ENCODE results near the gene PARVB.

PARVB gene

GRCh38 chr22:44119669-44120313 is 95.7 kb downstream of the PARVB start:
- WGBS, 2 experiments = 93% methylated on average over 23 of the region's 23 CpGs
- Histone ChIP-seq H3K27ac (ENCODE audit: insufficient read depth, low read depth, low read length, poor library complexity, severe bottlenecking) (no peak overlapping the region), H3K36me3 (ENCODE audit: control insufficient read depth, insufficient read depth, low read length) (no peaks in the 10 kb centered on the region), H3K4me1 (ENCODE audit: control insufficient read depth, insufficient read depth, low read length) (no peaks in the 10 kb centered on the region), H3K27me3 (ENCODE audit: control insufficient read depth, insufficient read depth, low read length, poor library complexity, severe bottlenecking) (no peaks in the 10 kb centered on the region), H3K9me3 (ENCODE audit: control insufficient read depth, low read length) (no peaks in the 10 kb centered on the region), H3K4me3 (ENCODE audit: insufficient read depth, low read depth, low read length) (no peak overlapping the region)

GRCh38 chr22:44120314-44120704 is 96.2 kb downstream of the PARVB start:
- WGBS, 2 experiments = 80 to 82% methylated on average over 8 of the region's 8 CpGs
- no peaks in the 10 kb centered on the region for H3K36me3 ChIP-seq (ENCODE audit: control insufficient read depth, insufficient read depth, low read length)
- H3K9me3 ChIP-seq (ENCODE audit: control insufficient read depth, low read length) = no peaks in the 10 kb centered on the region
- H3K27ac ChIP-seq (ENCODE audit: insufficient read depth, low read depth, low read length, poor library complexity, severe bottlenecking) = no peak overlapping the region
- no peak overlapping the region for H3K4me3 ChIP-seq (ENCODE audit: insufficient read depth, low read depth, low read length)
- H3K27me3 ChIP-seq (ENCODE audit: control insufficient read depth, insufficient read depth, low read length, poor library complexity, severe bottlenecking) = no peaks in the 10 kb centered on the region
- H3K4me1 ChIP-seq (ENCODE audit: control insufficient read depth, insufficient read depth, low read length) = no peaks in the 10 kb centered on the region

GRCh38 chr22:44125421-44125820 is 101.3 kb downstream of the PARVB start:
- H3K4me1 ChIP-seq (ENCODE audit: control insufficient read depth, insufficient read depth, low read length) = no peaks in the 10 kb centered on the region

GRCh38 chr22:44126807-44127206 is 102.7 kb downstream of the PARVB start:
- 91 to 93% methylated on average over 2 of the region's 2 CpGs for WGBS, 2 experiments
- H3K4me1 ChIP-seq (ENCODE audit: control insufficient read depth, insufficient read depth, low read length) = no peaks in the 10 kb centered on the region

More at GRCh38 chr22:44125421-44125820, 101.3 kb downstream of the PARVB start:
- no peak overlapping the region for H3K4me3 ChIP-seq (ENCODE audit: insufficient read depth, low read depth, low read length)
- no peaks in the 10 kb centered on the region for H3K9me3 ChIP-seq (ENCODE audit: control insufficient read depth, low read length)
- H3K27ac ChIP-seq (ENCODE audit: insufficient read depth, low read depth, low read length, poor library complexity, severe bottlenecking) = no peak overlapping the region
- H3K36me3 ChIP-seq (ENCODE audit: control insufficient read depth, insufficient read depth, low read length) = no peaks in the 10 kb centered on the region
- WGBS, 2 experiments = 82 to 84% methylated on average over 6 of the region's 6 CpGs
- H3K27me3 ChIP-seq (ENCODE audit: control insufficient read depth, insufficient read depth, low read length, poor library complexity, severe bottlenecking) = no peaks in the 10 kb centered on the region

DNA sequence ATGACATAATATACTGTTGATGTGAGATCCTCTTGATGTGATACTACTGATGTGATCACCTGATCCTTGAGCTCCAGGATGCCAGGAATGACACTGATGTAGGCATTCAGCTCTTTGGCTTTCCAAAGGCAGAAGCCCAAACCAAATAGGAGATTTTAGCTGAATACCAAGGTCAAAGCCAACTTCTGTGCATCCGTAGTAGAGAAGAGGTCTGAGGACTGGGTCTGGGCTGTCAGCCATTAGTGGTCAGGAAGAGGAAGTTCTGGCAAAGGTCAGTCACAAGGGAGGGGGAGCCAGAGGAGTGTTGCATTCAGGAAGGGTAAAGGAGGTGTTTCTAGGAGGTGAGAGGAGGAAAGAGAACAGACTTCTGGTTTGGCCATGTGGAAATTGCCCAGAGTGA is 103.3 kb downstream of the PARVB start:
- no peak overlapping the region for H3K27ac ChIP-seq (ENCODE audit: insufficient read depth, low read depth, low read length, poor library complexity, severe bottlenecking)
- H3K9me3 ChIP-seq (ENCODE audit: control insufficient read depth, low read length) = no peaks in the 10 kb centered on the region
- H3K27me3 ChIP-seq (ENCODE audit: control insufficient read depth, insufficient read depth, low read length, poor library complexity, severe bottlenecking) = no peaks in the 10 kb centered on the region
- H3K36me3 ChIP-seq (ENCODE audit: control insufficient read depth, insufficient read depth, low read length) = no peaks in the 10 kb centered on the region
- no peaks in the 10 kb centered on the region for H3K4me1 ChIP-seq (ENCODE audit: control insufficient read depth, insufficient read depth, low read length)
- H3K4me3 ChIP-seq (ENCODE audit: insufficient read depth, low read depth, low read length) = no peak overlapping the region
- 95 to 98% methylated on average over 1 of the region's 1 CpG for WGBS, 2 experiments

More at GRCh38 chr22:44126807-44127206, 102.7 kb downstream of the PARVB start:
- Histone ChIP-seq H3K27me3 (ENCODE audit: control insufficient read depth, insufficient read depth, low read length, poor library complexity, severe bottlenecking) (no peaks in the 10 kb centered on the region), H3K9me3 (ENCODE audit: control insufficient read depth, low read length) (no peaks in the 10 kb centered on the region), H3K4me3 (ENCODE audit: insufficient read depth, low read depth, low read length) (no peak overlapping the region), H3K27ac (ENCODE audit: insufficient read depth, low read depth, low read length, poor library complexity, severe bottlenecking) (no peak overlapping the region), H3K36me3 (ENCODE audit: control insufficient read depth, insufficient read depth, low read length) (no peaks in the 10 kb centered on the region)

- Histone ChIP-seq H3K27ac (ENCODE audit: insufficient read depth, low read depth, low read length, poor library complexity, severe bottlenecking) (no peak overlapping the region), H3K36me3 (ENCODE audit: control insufficient read depth, insufficient read depth, low read length) (no peaks in the 10 kb centered on the region), H3K9me3 (ENCODE audit: control insufficient read depth, low read length) (no peaks in the 10 kb centered on the region), H3K27me3 (ENCODE audit: control insufficient read depth, insufficient read depth, low read length, poor library complexity, severe bottlenecking) (no peaks in the 10 kb centered on the region), H3K4me3 (ENCODE audit: insufficient read depth, low read depth, low read length) (no peak overlapping the region), H3K4me1 (ENCODE audit: control insufficient read depth, insufficient read depth, low read length) (peaks cover 7% of the 10 kb centered on the region)
- WGBS, 2 experiments = 88 to 89% methylated on average over 19 of the region's 19 CpGs
Measured at GRCh38 chr22:44128958-44129618, 105.0 kb downstream of the PARVB start.

- Histone ChIP-seq H3K36me3 (ENCODE audit: control insufficient read depth, insufficient read depth, low read length) (no peaks in the 10 kb centered on the region), H3K27ac (ENCODE audit: insufficient read depth, low read depth, low read length, poor library complexity, severe bottlenecking) (no peak overlapping the region), H3K4me3 (ENCODE audit: insufficient read depth, low read depth, low read length) (no peak overlapping the region), H3K9me3 (ENCODE audit: control insufficient read depth, low read length) (no peaks in the 10 kb centered on the region), H3K4me1 (ENCODE audit: control insufficient read depth, insufficient read depth, low read length) (peaks cover 7% of the 10 kb centered on the region), H3K27me3 (ENCODE audit: control insufficient read depth, insufficient read depth, low read length, poor library complexity, severe bottlenecking) (no peaks in the 10 kb centered on the region)
- WGBS, 2 experiments = 87 to 90% methylated on average over 8 of the region's 8 CpGs
Measured at GRCh38 chr22:44129619-44129976, 105.5 kb downstream of the PARVB start.

- no peaks in the 10 kb centered on the region for H3K27me3 ChIP-seq (ENCODE audit: control insufficient read depth, insufficient read depth, low read length, poor library complexity, severe bottlenecking)
- H3K4me3 ChIP-seq (ENCODE audit: insufficient read depth, low read depth, low read length) = no peak overlapping the region
Measured at GRCh38 chr22:44130076-44130711, 106.1 kb downstream of the PARVB start.

DNA sequence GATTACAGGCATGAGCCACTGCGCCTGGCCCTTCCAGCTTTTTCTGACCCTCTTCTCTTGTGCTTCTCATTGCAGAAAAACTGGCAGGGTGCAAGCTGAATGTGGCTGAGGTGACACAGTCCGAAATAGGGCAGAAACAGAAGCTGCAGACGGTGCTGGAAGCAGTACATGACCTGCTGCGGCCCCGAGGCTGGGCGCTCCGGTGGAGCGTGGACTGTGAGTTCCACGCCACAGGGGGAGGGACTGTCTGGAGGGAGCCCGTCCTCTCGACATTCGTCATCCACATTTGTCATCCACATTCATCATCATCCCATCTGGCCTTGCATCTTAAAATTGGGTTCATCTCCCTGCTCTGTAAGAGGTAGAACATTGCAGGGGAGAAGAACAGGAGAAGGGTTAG is 107.3 kb downstream of the PARVB start:
- Histone ChIP-seq H3K4me1 (ENCODE audit: control insufficient read depth, insufficient read depth, low read length) (peaks cover 7% of the 10 kb centered on the region), H3K27ac (ENCODE audit: insufficient read depth, low read depth, low read length, poor library complexity, severe bottlenecking) (no peak overlapping the region), H3K36me3 (ENCODE audit: control insufficient read depth, insufficient read depth, low read length) (no peaks in the 10 kb centered on the region), H3K27me3 (ENCODE audit: control insufficient read depth, insufficient read depth, low read length, poor library complexity, severe bottlenecking) (no peaks in the 10 kb centered on the region), H3K4me3 (ENCODE audit: insufficient read depth, low read depth, low read length) (no peak overlapping the region), H3K9me3 (ENCODE audit: control insufficient read depth, low read length) (no peaks in the 10 kb centered on the region)
- 95 to 98% methylated on average over 12 of the region's 12 CpGs for WGBS, 2 experiments

More at GRCh38 chr22:44130076-44130711, 106.1 kb downstream of the PARVB start:
- H3K27ac ChIP-seq (ENCODE audit: insufficient read depth, low read depth, low read length, poor library complexity, severe bottlenecking) = no peak overlapping the region
- WGBS, 2 experiments = 87 to 88% methylated on average over 12 of the region's 12 CpGs
- no peaks in the 10 kb centered on the region for H3K36me3 ChIP-seq (ENCODE audit: control insufficient read depth, insufficient read depth, low read length)
- H3K4me1 ChIP-seq (ENCODE audit: control insufficient read depth, insufficient read depth, low read length) = peaks cover 7% of the 10 kb centered on the region
- no peaks in the 10 kb centered on the region for H3K9me3 ChIP-seq (ENCODE audit: control insufficient read depth, low read length)

DNA sequence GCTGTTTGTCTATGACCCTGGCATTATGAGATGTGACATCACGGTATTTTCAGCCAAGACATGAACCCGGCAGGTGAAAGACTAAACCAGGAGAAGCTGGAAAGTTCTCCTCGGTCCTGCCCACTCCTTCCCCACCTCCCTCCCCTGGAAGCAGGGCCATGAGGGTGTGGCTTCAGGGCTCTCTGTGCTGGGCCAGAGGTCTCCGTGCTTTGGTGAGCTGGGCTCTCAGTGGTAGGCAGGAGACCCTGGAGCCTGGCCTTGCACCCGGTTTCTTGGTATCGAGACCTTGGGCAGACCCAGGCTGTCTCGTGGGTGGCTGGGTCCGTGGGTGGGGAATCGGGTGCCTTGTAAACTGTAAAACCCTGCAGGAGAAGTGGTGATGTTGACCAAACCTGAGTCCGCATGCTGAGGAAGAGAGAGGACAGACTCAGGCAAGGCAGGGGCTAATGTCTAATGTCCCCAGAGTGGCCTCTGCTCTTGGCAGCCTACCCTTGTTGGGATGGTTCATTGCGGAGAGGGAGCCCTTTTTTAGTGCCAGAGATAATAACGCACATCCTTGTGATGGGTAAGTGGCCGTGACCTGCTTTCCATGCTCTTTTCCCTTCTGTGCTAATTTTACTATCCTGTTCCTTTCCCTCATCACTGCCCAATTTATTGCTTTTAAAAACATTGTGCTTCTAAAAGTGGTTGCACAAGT is 108.0 kb downstream of the PARVB start:
- Histone ChIP-seq H3K4me3 (ENCODE audit: insufficient read depth, low read depth, low read length) (no peak overlapping the region), H3K4me1 (ENCODE audit: control insufficient read depth, insufficient read depth, low read length) (peaks cover 7% of the 10 kb centered on the region), H3K27me3 (ENCODE audit: control insufficient read depth, insufficient read depth, low read length, poor library complexity, severe bottlenecking) (no peaks in the 10 kb centered on the region), H3K36me3 (ENCODE audit: control insufficient read depth, insufficient read depth, low read length) (no peaks in the 10 kb centered on the region), H3K9me3 (ENCODE audit: control insufficient read depth, low read length) (no peaks in the 10 kb centered on the region), H3K27ac (ENCODE audit: insufficient read depth, low read depth, low read length, poor library complexity, severe bottlenecking) (no peak overlapping the region)
- WGBS, 2 experiments = 91 to 93% methylated on average over 13 of the region's 13 CpGs
